IMR-90 (cell line): ENCODE results near the gene ANKRD9. TPM values are rescaled to one million over a fixed set of nuclear protein-coding genes. Genes with fewer than 3 reads are reported as not detected.

ENCODE experiments used
- ATAC-seq: fragments of 200-7000 bp; cut with Tn5 transposase; 2 replicates; pipeline ENCODE4 v1.9.1; 2020; ENCODE audit warnings: low read depth, mild to moderate bottlenecking, moderate library complexity
- BruUV-seq: library from RNA; stranded (reverse); fragments of 400-500 nt; replicated peaks from 2 replicates; lab custom pipeline; 2021; lab: Mats Ljungman, UMichigan
- CTCF ChIA-PET: fragments of 300-600 bp; formaldehyde crosslinking; extraction: SDS; loops from one replicate; lab custom pipeline; 2021; ENCODE audit warnings: antibody characterized with exemption; lab: Yijun Ruan, JAX
- POLR2A ChIA-PET: fragments of 300-600 bp; sonication (Branson Sonifier 250); formaldehyde crosslinking; loops from one replicate; lab custom pipeline; 2022; ENCODE audit warnings: antibody characterized with exemption; ENCODE audit not compliant: unreplicated experiment; lab: Charles Lee
- DNase-seq: peaks from one replicate; pipeline ENCODE4 v3.0.0; 2013
- H2AFZ ChIP-seq: replicated peaks from 2 replicates; pipeline ENCODE3; 2013; ENCODE audit warnings: low read length, mild to moderate bottlenecking; ENCODE audit not compliant: poor library complexity
- H2AK5ac ChIP-seq: 2 replicates; pipeline ENCODE4 v1.6.1; 2013; ENCODE audit warnings: low read depth, low read length, inconsistent platforms
- H2AK9ac ChIP-seq: replicated peaks from 2 replicates; pipeline ENCODE3; 2013; ENCODE audit warnings: mild to moderate bottlenecking, low read depth, low read length, moderate library complexity; ENCODE audit not compliant: poor library complexity
- H2BK120ac ChIP-seq: 2 replicates; pipeline ENCODE4 v1.6.1; 2013; ENCODE audit warnings: low read depth, low read length, inconsistent platforms
- H2BK15ac ChIP-seq: 3 replicates; pipeline ENCODE4 v1.6.1; 2013; ENCODE audit warnings: low read depth, low read length, inconsistent platforms
- H2BK20ac ChIP-seq: 2 replicates; pipeline ENCODE4 v1.6.1; 2013; ENCODE audit warnings: low read depth, mild to moderate bottlenecking, inconsistent platforms, low read length, moderate library complexity
- H2BK5ac ChIP-seq: 2 replicates; pipeline ENCODE4 v1.6.1; 2013; ENCODE audit warnings: mild to moderate bottlenecking, low read depth, low read length, inconsistent platforms; ENCODE audit not compliant: poor library complexity, severe bottlenecking
- H3K14ac ChIP-seq: replicated peaks from 2 replicates; pipeline ENCODE4 v1.6.1; 2013; ENCODE audit warnings: low read depth, low read length, inconsistent platforms
- H3K18ac ChIP-seq: 2 replicates; pipeline ENCODE4 v1.6.1; 2013; ENCODE audit warnings: low read depth, low read length, control low read depth
- H3K23ac ChIP-seq: 2 replicates; pipeline ENCODE4 v1.6.1; 2013; ENCODE audit warnings: low read depth, low read length, inconsistent platforms
- H3K27ac ChIP-seq: 2 replicates; pipeline ENCODE4 v1.5.1; 2013; ENCODE audit warnings: mild to moderate bottlenecking, control low read depth, low read length; ENCODE audit not compliant: insufficient read depth
- H3K27me3 ChIP-seq: 2 replicates; pipeline ENCODE4 v1.6.1; 2013; ENCODE audit warnings: low read length; ENCODE audit not compliant: control insufficient read depth, insufficient read depth
- H3K36me3 ChIP-seq: 2 replicates; pipeline ENCODE4 v1.6.1; 2013; ENCODE audit warnings: low read length, mixed read lengths; ENCODE audit not compliant: control insufficient read depth, insufficient read depth
- H3K4ac ChIP-seq: 2 replicates; pipeline ENCODE4 v1.6.1; 2013; ENCODE audit warnings: low read depth, low read length, inconsistent platforms
- H3K4me1 ChIP-seq: 2 replicates; pipeline ENCODE4 v1.6.1; 2013; ENCODE audit warnings: low read length, mixed read lengths; ENCODE audit not compliant: control insufficient read depth, insufficient read depth
- H3K4me2 ChIP-seq: 2 replicates; pipeline ENCODE4 v1.6.1; 2013; ENCODE audit warnings: low read depth, mild to moderate bottlenecking, control low read depth, low read length, moderate library complexity
- H3K4me3 ChIP-seq: 2 replicates; pipeline ENCODE4 v1.5.1; 2013; ENCODE audit warnings: low read depth, mild to moderate bottlenecking, control low read depth, low read length, moderate library complexity; ENCODE audit not compliant: insufficient read depth
- H3K56ac ChIP-seq: 2 replicates; pipeline ENCODE4 v1.6.1; 2013; ENCODE audit warnings: low read length, inconsistent platforms; ENCODE audit not compliant: insufficient read depth; ENCODE audit errors: extremely low read depth
- H3K79me1 ChIP-seq, 2 experiments: 2 replicates each; pipeline ENCODE4 v1.6.1; 2013; ENCODE audit warnings: low read length in 2 of 2, inconsistent platforms in 1 of 2, low read depth in 1 of 2
- H3K9ac ChIP-seq: 2 replicates; pipeline ENCODE4 v1.6.1; 2013; ENCODE audit warnings: low read depth, low read length, control low read depth
- H3K9me1 ChIP-seq: 2 replicates; pipeline ENCODE4 v1.6.1; 2013; ENCODE audit warnings: low read length, inconsistent platforms; ENCODE audit not compliant: insufficient read depth
- H3K9me3 ChIP-seq: 2 replicates; pipeline ENCODE4 v1.6.1; 2013; ENCODE audit warnings: low read length; ENCODE audit not compliant: control insufficient read depth, insufficient read depth
- H4K20me1 ChIP-seq: 2 replicates; pipeline ENCODE4 v1.6.1; 2013; ENCODE audit warnings: low read length, inconsistent platforms; ENCODE audit not compliant: insufficient read depth
- H4K5ac ChIP-seq: 2 replicates; pipeline ENCODE4 v1.6.1; 2013; ENCODE audit warnings: mild to moderate bottlenecking, low read depth, low read length, control low read depth
- H4K8ac ChIP-seq, 2 experiments: 2 replicates each; pipeline ENCODE4 v1.6.1; 2013; ENCODE audit warnings: low read depth in 2 of 2, low read length in 2 of 2, control low read depth in 1 of 2, inconsistent platforms in 1 of 2
- H4K91ac ChIP-seq: 2 replicates; pipeline ENCODE4 v1.6.1; 2013; ENCODE audit warnings: low read depth, low read length, inconsistent platforms; ENCODE audit not compliant: insufficient read depth
- CEBPB ChIP-seq: IDR thresholded peaks from 2 replicates; pipeline ENCODE4 v1.6.1; 2012; ENCODE audit warnings: low read depth, low read length, improper control_type of control experiment
- CHD1 ChIP-seq: IDR thresholded peaks from 2 replicates; pipeline ENCODE4 v1.6.1; 2012; ENCODE audit warnings: low read depth, low read length, improper control_type of control experiment
- NFE2L2 ChIP-seq: fragments of 150-350 bp; IDR thresholded peaks from 2 replicates; pipeline ENCODE4 v1.6.1; 2016; ENCODE audit warnings: low read depth, mild to moderate bottlenecking, low read length
- RCOR1 ChIP-seq: IDR thresholded peaks from 2 replicates; pipeline ENCODE4 v1.6.1; 2012; ENCODE audit warnings: mild to moderate bottlenecking, low read length, improper control_type of control experiment; ENCODE audit not compliant: insufficient replicate concordance
- WGBS, 2 experiments: methylation state at CpG; one replicate each; pipeline versions ENCODE4 v1.1.5 to v1.1.7; 2013; ENCODE audit warnings: missing lambda C conversion rate in 2 of 2; ENCODE audit not compliant: insufficient read length in 1 of 2; ENCODE audit errors: extremely low coverage in 2 of 2; 5-methylcytosine and 5-hydroxymethylcytosine counted together
- dilution Hi-C: fragments of 300-500 bp; cut with HindIII; formaldehyde crosslinking; loops from one replicate; pipeline ENCODE4 v1.14.3; 2018; ENCODE audit warnings: low sequenced_read_pairs; ENCODE audit not compliant: unreplicated experiment
- in situ Hi-C: fragments of 300-500 bp; cut with MboI; formaldehyde crosslinking; loops from 3 replicates; pipeline ENCODE4 v1.14.3; 2019; ENCODE audit warnings: low sequenced_read_pairs, inconsistent platforms, mixed read lengths
- intact Hi-C: fragments of 100-400 bp; cut with micrococcal nuclease; formaldehyde crosslinking; loops from 2 replicates; pipeline ENCODE4 v1.10.0; 2022
- polyA plus RNA-seq, 3 experiments: library from polyadenylated mRNA; depleted of rRNA; stranded (reverse); fragments of >200 nt; gene quantifications; 2 replicates each; pipeline ENCODE4 v1.2.3, GENCODE V29; 2012; ENCODE audit warnings: low replicate concordance in 1 of 3
- total RNA-seq: library from RNA; depleted of rRNA; stranded (reverse); fragments of >200 nt; gene quantifications from 2 replicates; pipeline ENCODE4 v1.2.3, GENCODE V29; 2012
- TF ChIP-seq, protein P1 (sequence below): fragments of 150-350 bp; IDR thresholded peaks from 2 replicates; pipeline ENCODE4 v1.6.1; 2016; ENCODE audit warnings: low read depth, mild to moderate bottlenecking, low read length, moderate library complexity, borderline replicate concordance
- TF ChIP-seq, protein P2 (sequence below): fragments of 150-350 bp; IDR thresholded peaks from 2 replicates; pipeline ENCODE4 v1.6.1; 2017; ENCODE audit warnings: mild to moderate bottlenecking, antibody characterized with exemption, low read length, low read depth

The ANKRD9 gene
- total and polyA plus RNA-seq, 2 of the 4 experiments (the other 2 are of a cell fraction), result 3.9 to 15.7 TPM

DNA sequence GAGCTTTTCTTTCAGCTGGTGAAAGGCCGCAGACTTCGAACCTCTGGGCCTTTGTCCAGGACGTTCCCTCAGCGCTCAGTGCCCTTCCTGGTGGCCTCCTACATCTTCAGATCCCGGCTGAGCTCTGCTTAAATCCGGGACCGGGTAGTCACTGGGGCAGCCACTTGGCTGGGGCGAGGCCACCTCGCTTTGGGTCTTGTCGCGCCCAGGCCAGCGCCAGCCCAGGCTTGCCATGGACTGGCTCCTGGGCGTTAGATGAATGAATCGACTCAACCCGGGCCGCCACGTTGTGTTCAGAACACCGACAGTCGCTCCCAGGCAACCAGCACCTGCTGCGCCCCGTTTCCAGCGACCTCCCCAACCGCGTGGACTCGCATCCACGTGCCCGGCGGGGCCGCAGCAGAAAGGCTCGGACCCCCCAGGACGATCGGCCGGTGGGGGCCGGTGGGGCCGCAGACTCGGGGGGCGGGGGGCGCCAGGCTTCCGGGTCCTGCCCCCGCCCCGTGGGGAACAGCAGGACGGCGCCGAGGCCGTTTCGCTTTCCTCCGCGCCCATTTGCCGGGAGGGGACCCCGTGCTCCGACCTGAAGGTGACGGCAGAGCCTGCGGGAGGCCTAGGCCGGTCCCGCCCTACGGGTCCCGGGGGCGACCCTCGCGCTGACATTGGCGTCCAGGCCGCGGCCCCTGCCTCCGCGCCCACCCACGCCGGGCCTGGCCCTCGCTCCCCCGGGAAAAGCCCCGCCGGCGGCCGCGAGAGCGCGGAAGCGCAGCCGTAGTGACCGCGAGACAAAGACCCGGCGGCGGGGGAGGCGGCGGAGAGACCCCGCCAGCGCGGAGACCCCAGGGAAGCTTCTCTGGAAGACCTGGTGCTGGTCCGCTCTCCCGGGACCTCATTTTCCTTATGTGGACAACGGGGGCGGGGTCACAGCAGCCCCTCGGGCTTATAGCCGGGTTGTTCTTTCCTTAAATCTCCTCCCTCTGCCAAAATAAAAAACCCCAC lies 45.5 kb upstream of the ANKRD9 start:
- Histone ChIP-seq H2BK5ac (no peak overlapping the region), H3K4me3 (peak overlapping the region; percentile 73), H2BK20ac (no peak overlapping the region), H3K4me2 (peak overlapping the region; percentile 61), H3K27me3 (peaks cover 2% of the 10 kb centered on the region; the same call in 1 of the 2 replicates), H3K9me1 (no peaks in the 10 kb centered on the region), H2BK120ac (peak overlapping the region; percentile 35; the same call in 1 of the 2 replicates), H3K36me3 (no peaks in the 10 kb centered on the region), H2AK5ac (no peak overlapping the region), H4K91ac (no peak overlapping the region; the same call in 1 of the 2 replicates), H3K4ac (0 out of 2 replicates have a peak overlapping the region, but pooled peaks have one; percentile 22), H2BK15ac (no peak overlapping the region), H4K20me1 (no peaks in the 10 kb centered on the region), H3K9me3 (no peaks in the 10 kb centered on the region), H3K9ac (0 out of 2 replicates have a peak overlapping the region, but pooled peaks have one; percentile 46), H3K79me1 (no peaks in the 10 kb centered on the region), H3K18ac (no peak overlapping the region; the same call in 1 of the 2 replicates), H3K4me1 (peaks cover 3% of the 10 kb centered on the region; the same call in 1 of the 2 replicates), H3K14ac (peak overlapping the region; percentile 53; the same call in 1 of the 2 replicates), H3K56ac (no peak overlapping the region), H4K8ac (peak overlapping the region; percentile 65 to 66), H4K5ac (peak overlapping the region; percentile 37), H3K23ac (no peak overlapping the region), H3K27ac (peak overlapping the region; percentile 3; the same call in 1 of the 2 replicates), H2AFZ (peak overlapping the region; percentile 96), H2AK9ac (peak overlapping the region; percentile 65)
- in situ Hi-C loops, result no loop called here
- ATAC-seq, result peak; percentile 68
- ChIA-PET POLR2A (no interaction called here), CTCF (no interaction called here)
- DNase-seq, result no peak
- no TSS peak for BruUV-seq
- 21% methylated on average over 51 of the region's 94 CpGs; no CpG with 5 or more reads in 1 of the 2 experiments for WGBS, 2 experiments
- dilution Hi-C loops, result no loop called here
- TF ChIP-seq, protein P1, sequence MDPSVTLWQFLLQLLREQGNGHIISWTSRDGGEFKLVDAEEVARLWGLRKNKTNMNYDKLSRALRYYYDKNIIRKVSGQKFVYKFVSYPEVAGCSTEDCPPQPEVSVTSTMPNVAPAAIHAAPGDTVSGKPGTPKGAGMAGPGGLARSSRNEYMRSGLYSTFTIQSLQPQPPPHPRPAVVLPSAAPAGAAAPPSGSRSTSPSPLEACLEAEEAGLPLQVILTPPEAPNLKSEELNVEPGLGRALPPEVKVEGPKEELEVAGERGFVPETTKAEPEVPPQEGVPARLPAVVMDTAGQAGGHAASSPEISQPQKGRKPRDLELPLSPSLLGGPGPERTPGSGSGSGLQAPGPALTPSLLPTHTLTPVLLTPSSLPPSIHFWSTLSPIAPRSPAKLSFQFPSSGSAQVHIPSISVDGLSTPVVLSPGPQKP, result no peak
- TF ChIP-seq, protein P2, sequence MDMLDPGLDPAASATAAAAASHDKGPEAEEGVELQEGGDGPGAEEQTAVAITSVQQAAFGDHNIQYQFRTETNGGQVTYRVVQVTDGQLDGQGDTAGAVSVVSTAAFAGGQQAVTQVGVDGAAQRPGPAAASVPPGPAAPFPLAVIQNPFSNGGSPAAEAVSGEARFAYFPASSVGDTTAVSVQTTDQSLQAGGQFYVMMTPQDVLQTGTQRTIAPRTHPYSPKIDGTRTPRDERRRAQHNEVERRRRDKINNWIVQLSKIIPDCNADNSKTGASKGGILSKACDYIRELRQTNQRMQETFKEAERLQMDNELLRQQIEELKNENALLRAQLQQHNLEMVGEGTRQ, result no peak
- TF ChIP-seq CHD1 (no peak), NFE2L2 (no peak), RCOR1 (no peak), CEBPB (no peak)
- intact Hi-C loops, result no loop called here
